Liver (tissue), 9 donors: Measurements from ENCODE around the gene MRAP2. TPM values are rescaled to one million over a fixed set of nuclear protein-coding genes. Genes with fewer than 3 reads are reported as not detected.

Experiments used
- DNase-seq: peaks from one replicate; pipeline ENCODE4 v3.0.0-alpha.2; 2017; ENCODE audit warnings: low spot score
- H3K27ac ChIP-seq, 2 donors: one replicate each; pipeline ENCODE4 v1.7.0; 2013; ENCODE audit warnings: inconsistent platforms in 2 of 2, low read length in 2 of 2, control low read depth in 1 of 2, low read depth in 1 of 2, mild to moderate bottlenecking in 1 of 2
- H3K27me3 ChIP-seq, 4 donors: one replicate each; pipeline versions ENCODE4 v1.6.1 to v1.7.0; 2013; ENCODE audit warnings: low read length in 3 of 4, inconsistent platforms in 1 of 4, mild to moderate bottlenecking in 1 of 4, moderate library complexity in 1 of 4; ENCODE audit not compliant: control insufficient read depth in 4 of 4, insufficient read depth in 4 of 4
- H3K36me3 ChIP-seq, 4 donors: one replicate each; pipeline versions ENCODE4 v1.6.1 to v1.7.0; 2013; ENCODE audit warnings: low read length in 3 of 4, mild to moderate bottlenecking in 3 of 4, low read depth in 1 of 4, moderate library complexity in 1 of 4; ENCODE audit not compliant: control insufficient read depth in 4 of 4, insufficient read depth in 3 of 4
- H3K4me1 ChIP-seq, 4 donors: one replicate each; pipeline versions ENCODE4 v1.6.1 to v1.7.0; 2013; ENCODE audit warnings: low read length in 3 of 4, mild to moderate bottlenecking in 3 of 4, moderate library complexity in 1 of 4; ENCODE audit not compliant: control insufficient read depth in 4 of 4, insufficient read depth in 4 of 4
- H3K4me3 ChIP-seq, 3 donors: one replicate each; pipeline versions ENCODE4 v1.6.1 to v1.7.0; 2013; ENCODE audit warnings: low read length in 3 of 3, control low read depth in 1 of 3, low read depth in 1 of 3, mild to moderate bottlenecking in 1 of 3
- H3K9ac ChIP-seq, 2 donors: one replicate each; pipeline ENCODE4 v1.7.0; 2013; ENCODE audit warnings: low read length in 2 of 2, mild to moderate bottlenecking in 2 of 2, moderate library complexity in 2 of 2, control low read depth in 1 of 2, low read depth in 1 of 2
- H3K9me3 ChIP-seq, 4 donors: one replicate each; pipeline versions ENCODE4 v1.6.1 to v1.7.0; 2013; ENCODE audit warnings: low read length in 3 of 4; ENCODE audit not compliant: control insufficient read depth in 4 of 4
- FOXA1 ChIP-seq: IDR thresholded peaks from 2 replicates; pipeline ENCODE4 v1.6.1; 2016; ENCODE audit warnings: antibody characterized with exemption
- FOXA2 ChIP-seq: IDR thresholded peaks from 2 replicates; pipeline ENCODE4 v1.6.1; 2016; ENCODE audit warnings: antibody characterized with exemption
- GABPA ChIP-seq, 2 donors: IDR thresholded peaks in 1 of 2; conservative IDR thresholded peaks in 1 of 2; 2 replicates each; pipeline ENCODE4 v1.6.1; 2016; ENCODE audit warnings: antibody characterized with exemption in 2 of 2, mild to moderate bottlenecking in 1 of 2, moderate library complexity in 1 of 2
- HNF4A ChIP-seq, 2 donors: conservative IDR thresholded peaks; 2 replicates each; pipeline ENCODE4 v1.6.1; 2016; ENCODE audit warnings: antibody characterized with exemption in 2 of 2, mild to moderate bottlenecking in 2 of 2
- HNF4G ChIP-seq: IDR thresholded peaks from 2 replicates; pipeline ENCODE4 v1.6.1; 2016; ENCODE audit warnings: antibody characterized with exemption
- JUND ChIP-seq, 2 donors: IDR thresholded peaks; 2 replicates each; pipeline ENCODE4 v1.6.1; 2016; ENCODE audit warnings: antibody characterized with exemption in 2 of 2
- RAD21 ChIP-seq, 2 donors: IDR thresholded peaks; 2 replicates each; pipeline ENCODE4 v1.6.1; 2016; ENCODE audit warnings: antibody characterized with exemption in 2 of 2, mild to moderate bottlenecking in 2 of 2
- SP1 ChIP-seq: IDR thresholded peaks from 2 replicates; pipeline ENCODE4 v1.6.1; 2018; ENCODE audit warnings: antibody characterized with exemption, mild to moderate bottlenecking
- YY1 ChIP-seq: IDR thresholded peaks from 2 replicates; pipeline ENCODE4 v1.6.1; 2016; ENCODE audit warnings: antibody characterized with exemption, mild to moderate bottlenecking
- WGBS: extraction: QIAGEN DNeasy Blood & Tissue Kit; methylation state at CpG from one replicate; pipeline ENCODE4 v1.1.7; 2013; 5-methylcytosine and 5-hydroxymethylcytosine counted together
- polyA plus RNA-seq, 2 donors: library from polyadenylated mRNA; stranded (reverse) in 1 of 2; unstranded in 1 of 2; fragments of 200-250 nt in 1 of 2; fragments of >200 nt in 1 of 2; fragmentation: Nextera tagmentation in 1 of 2; extraction: Ambion mirVana in 1 of 2; gene quantifications; one replicate each; pipeline versions ENCODE4 v1.2.1 to v1.2.3, GENCODE V29; 2013 to 2015
- total RNA-seq, 2 donors: library from RNA; depleted of rRNA; stranded (reverse); fragments of >200 nt; gene quantifications; one replicate each; pipeline ENCODE4 v1.2.3, GENCODE V29; 2014
- TF ChIP-seq, protein P1 (sequence below): IDR thresholded peaks from 2 replicates; pipeline ENCODE4 v1.6.1; 2016; ENCODE audit warnings: antibody characterized with exemption
- TF ChIP-seq, protein P2 (sequence below): fragments of 150-350 bp; IDR thresholded peaks from 2 replicates; pipeline ENCODE4 v1.5.1; 2017; ENCODE audit warnings: improper control_type of control experiment, low read depth, low read length; ENCODE audit not compliant: missing input control
- TF ChIP-seq, protein P3 (sequence below): IDR thresholded peaks from 2 replicates; pipeline ENCODE4 v1.6.1; 2016; ENCODE audit warnings: antibody characterized with exemption, mild to moderate bottlenecking
- donor health status: healthy.
- donor health status: healthy.
- donor health status: healthy.
- donor health status: healthy.
- donor health status: healthy.

MRAP2 gene
- total and polyA plus RNA-seq, 4 donors, result 0.05 to 0.51 (median 0.08) TPM; not detected in 1

DNA sequence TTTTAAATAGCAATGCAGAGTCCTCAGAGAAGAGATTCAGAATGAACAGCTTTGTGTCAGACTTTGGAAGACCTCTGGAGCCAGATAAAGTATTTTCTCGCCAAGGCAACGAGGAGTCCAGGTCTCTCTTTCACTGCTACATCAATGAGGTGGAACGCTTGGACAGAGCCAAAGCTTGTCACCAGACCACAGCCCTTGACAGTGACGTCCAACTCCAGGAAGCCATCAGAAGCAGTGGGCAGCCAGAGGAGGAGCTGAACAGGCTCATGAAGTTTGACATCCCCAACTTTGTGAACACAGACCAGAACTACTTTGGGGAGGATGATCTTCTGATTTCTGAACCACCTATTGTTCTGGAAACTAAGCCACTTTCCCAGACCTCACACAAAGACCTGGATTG is 55.5 kb downstream of the MRAP2 start:
- Histone ChIP-seq H3K27me3 (no peaks in the 10 kb centered on the region), H3K4me1 (no peaks in the 10 kb centered on the region), H3K9me3 (no peaks in the 10 kb centered on the region), H3K4me3 (no peak overlapping the region), H3K36me3 (no peaks in the 10 kb centered on the region), H3K9ac (no peak overlapping the region), H3K27ac (no peak overlapping the region)
- DNase-seq, result no peak
- TF ChIP-seq SP1, result no peak
- TF ChIP-seq HNF4G, result no peak
- no peak for TF ChIP-seq GABPA (IDR thresholded peaks at IDR 0.05 in 1 of 2, conservative IDR thresholded peaks at IDR 0.05 in 1 of 2)
- no peak for TF ChIP-seq FOXA2
- TF ChIP-seq, protein P1, sequence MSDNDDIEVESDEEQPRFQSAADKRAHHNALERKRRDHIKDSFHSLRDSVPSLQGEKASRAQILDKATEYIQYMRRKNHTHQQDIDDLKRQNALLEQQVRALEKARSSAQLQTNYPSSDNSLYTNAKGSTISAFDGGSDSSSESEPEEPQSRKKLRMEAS, result no peak
- no peak for TF ChIP-seq JUND (IDR thresholded peaks at IDR 0.05)
- WGBS, result 72% methylated on average over 4 of the region's 4 CpGs

DNA sequence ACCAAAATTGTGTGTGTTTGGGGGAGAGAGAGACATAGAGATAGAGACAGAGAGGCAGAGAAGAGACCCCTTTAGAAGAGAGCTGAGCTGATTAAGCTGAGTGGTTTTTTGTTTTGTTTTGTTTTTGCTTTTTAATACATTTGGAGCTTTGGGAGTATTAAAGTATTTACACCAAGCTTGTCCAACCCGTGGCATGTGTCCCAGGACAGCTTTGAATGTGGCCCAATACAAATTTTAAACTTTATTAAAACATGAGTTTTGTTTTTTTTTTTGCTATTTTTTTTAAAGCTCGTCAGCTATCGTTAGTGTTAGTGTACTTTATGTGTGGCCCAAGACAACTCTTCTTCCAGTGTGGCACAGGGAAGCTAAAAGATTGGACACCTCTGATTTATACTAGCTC is 56.0 kb downstream of the MRAP2 start:
- H3K4me1 ChIP-seq, result no peaks in the 10 kb centered on the region
- no peak overlapping the region for H3K4me3 ChIP-seq
- H3K9ac ChIP-seq, result no peak overlapping the region
- H3K9me3 ChIP-seq, result no peaks in the 10 kb centered on the region
- H3K27me3 ChIP-seq, result no peaks in the 10 kb centered on the region
- 76% methylated on average over 3 of the region's 3 CpGs for WGBS
- TF ChIP-seq RAD21 (IDR thresholded peaks at IDR 0.05) (no peak), SP1 (no peak), FOXA1 (no peak), JUND (IDR thresholded peaks at IDR 0.05) (no peak)
- TF ChIP-seq, protein P2, sequence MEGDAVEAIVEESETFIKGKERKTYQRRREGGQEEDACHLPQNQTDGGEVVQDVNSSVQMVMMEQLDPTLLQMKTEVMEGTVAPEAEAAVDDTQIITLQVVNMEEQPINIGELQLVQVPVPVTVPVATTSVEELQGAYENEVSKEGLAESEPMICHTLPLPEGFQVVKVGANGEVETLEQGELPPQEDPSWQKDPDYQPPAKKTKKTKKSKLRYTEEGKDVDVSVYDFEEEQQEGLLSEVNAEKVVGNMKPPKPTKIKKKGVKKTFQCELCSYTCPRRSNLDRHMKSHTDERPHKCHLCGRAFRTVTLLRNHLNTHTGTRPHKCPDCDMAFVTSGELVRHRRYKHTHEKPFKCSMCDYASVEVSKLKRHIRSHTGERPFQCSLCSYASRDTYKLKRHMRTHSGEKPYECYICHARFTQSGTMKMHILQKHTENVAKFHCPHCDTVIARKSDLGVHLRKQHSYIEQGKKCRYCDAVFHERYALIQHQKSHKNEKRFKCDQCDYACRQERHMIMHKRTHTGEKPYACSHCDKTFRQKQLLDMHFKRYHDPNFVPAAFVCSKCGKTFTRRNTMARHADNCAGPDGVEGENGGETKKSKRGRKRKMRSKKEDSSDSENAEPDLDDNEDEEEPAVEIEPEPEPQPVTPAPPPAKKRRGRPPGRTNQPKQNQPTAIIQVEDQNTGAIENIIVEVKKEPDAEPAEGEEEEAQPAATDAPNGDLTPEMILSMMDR, result no peak
- TF ChIP-seq, protein P3, sequence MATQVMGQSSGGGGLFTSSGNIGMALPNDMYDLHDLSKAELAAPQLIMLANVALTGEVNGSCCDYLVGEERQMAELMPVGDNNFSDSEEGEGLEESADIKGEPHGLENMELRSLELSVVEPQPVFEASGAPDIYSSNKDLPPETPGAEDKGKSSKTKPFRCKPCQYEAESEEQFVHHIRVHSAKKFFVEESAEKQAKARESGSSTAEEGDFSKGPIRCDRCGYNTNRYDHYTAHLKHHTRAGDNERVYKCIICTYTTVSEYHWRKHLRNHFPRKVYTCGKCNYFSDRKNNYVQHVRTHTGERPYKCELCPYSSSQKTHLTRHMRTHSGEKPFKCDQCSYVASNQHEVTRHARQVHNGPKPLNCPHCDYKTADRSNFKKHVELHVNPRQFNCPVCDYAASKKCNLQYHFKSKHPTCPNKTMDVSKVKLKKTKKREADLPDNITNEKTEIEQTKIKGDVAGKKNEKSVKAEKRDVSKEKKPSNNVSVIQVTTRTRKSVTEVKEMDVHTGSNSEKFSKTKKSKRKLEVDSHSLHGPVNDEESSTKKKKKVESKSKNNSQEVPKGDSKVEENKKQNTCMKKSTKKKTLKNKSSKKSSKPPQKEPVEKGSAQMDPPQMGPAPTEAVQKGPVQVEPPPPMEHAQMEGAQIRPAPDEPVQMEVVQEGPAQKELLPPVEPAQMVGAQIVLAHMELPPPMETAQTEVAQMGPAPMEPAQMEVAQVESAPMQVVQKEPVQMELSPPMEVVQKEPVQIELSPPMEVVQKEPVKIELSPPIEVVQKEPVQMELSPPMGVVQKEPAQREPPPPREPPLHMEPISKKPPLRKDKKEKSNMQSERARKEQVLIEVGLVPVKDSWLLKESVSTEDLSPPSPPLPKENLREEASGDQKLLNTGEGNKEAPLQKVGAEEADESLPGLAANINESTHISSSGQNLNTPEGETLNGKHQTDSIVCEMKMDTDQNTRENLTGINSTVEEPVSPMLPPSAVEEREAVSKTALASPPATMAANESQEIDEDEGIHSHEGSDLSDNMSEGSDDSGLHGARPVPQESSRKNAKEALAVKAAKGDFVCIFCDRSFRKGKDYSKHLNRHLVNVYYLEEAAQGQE, result no peak
- H3K27ac ChIP-seq, result no peak overlapping the region
- no peak for DNase-seq
- no peaks in the 10 kb centered on the region for H3K36me3 ChIP-seq

DNA sequence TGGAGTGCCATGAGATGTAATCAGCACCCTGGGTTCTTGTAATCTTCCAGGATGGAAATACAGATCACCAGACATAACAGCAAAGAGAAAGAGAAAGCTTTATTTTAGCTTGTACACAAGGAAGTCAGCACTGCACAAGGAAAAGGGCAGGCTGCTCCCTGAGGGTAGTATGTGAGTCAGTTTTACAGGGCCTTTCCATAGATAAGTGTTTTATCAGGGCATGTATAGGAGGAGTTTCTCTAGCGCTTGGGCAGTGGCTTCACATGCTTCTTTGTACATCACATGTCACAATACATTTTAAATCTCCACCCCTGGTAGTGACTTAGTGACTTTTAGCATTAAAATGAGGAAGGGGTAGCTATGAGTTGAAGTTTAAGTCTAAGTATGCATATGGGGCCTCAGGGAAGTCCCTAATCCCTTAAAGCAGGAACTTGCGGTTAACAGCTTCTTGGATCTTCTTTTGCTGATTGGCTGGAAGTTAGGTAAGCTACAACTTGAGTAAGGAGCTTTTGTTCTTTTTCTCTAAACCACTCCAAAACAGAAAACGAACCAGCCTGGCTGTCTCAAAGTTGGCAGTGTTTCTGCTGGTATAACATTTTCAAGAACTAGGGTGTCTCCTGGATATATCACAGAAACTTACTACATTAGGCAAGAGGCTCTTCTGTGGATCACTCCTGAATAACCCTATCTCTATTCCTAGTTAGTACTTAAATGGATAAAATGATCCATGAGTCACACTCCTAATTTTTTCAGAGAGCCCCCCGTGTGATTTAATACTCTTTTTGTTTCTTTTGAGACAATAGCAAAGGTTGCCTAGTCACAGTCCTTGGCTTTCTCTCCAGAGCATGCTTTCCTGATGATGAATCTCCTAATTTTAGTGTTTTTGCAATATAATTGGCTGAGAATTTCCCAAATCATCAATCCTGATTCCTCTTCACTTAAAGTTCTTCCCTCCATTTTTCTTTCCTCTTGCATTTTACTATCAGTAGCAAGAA is 60.2 kb downstream of the MRAP2 start:
- WGBS, result 77% methylated on average over 4 of the region's 4 CpGs
- Histone ChIP-seq H3K9ac (no peak overlapping the region), H3K4me1 (no peaks in the 10 kb centered on the region), H3K9me3 (no peaks in the 10 kb centered on the region), H3K36me3 (no peaks in the 10 kb centered on the region), H3K27me3 (no peaks in the 10 kb centered on the region), H3K27ac (no peak overlapping the region), H3K4me3 (no peak overlapping the region)
- no peak for DNase-seq
- no peak for TF ChIP-seq HNF4G
- TF ChIP-seq HNF4A (conservative IDR thresholded peaks at IDR 0.05), result no peak
- no peak for TF ChIP-seq YY1
